Thyroid gland (tissue), 4 donors: ENCODE results near the gene TAB2.

Experiments
- CTCF ChIP-seq, 6 experiments: fragments of 200-600 bp in 3 of 6; fragments of 450-650 bp in 3 of 6; sonication (generic) in 3 of 6; IDR thresholded peaks; one replicate each; pipeline ENCODE4 v1.5.1; 2016 to 2019; ENCODE audit warnings: antibody characterized with exemption in 6 of 6, mild to moderate bottlenecking in 2 of 6, inconsistent platforms in 1 of 6, moderate library complexity in 1 of 6
- POLR2A ChIP-seq, 2 donors: fragments of 450-650 bp; IDR thresholded peaks; one replicate each; pipeline ENCODE4 v1.6.1; 2017; ENCODE audit warnings: antibody characterized with exemption in 2 of 2, mild to moderate bottlenecking in 2 of 2, moderate library complexity in 1 of 2

GRCh38 chr6:149419696-149420404 lies 102.3 kb downstream of the TAB2 start:
- TF ChIP-seq POLR2A (IDR thresholded peaks at IDR 0.05): no peak
- no peak for TF ChIP-seq CTCF (IDR thresholded peaks at IDR 0.05)
